Measurements from ENCODE around the gene PDIK1L.

- no peak for TF ChIP-seq CTCF (IDR thresholded peaks at IDR 0.05)
- no peak for TF ChIP-seq EZH2 (IDR thresholded peaks at IDR 0.05)
Measured at GRCh38 chr1:26114165-26114927, 2.7 kb downstream of the PDIK1L start.
